Measurements from ENCODE around the gene ZFYVE28.

DNA sequence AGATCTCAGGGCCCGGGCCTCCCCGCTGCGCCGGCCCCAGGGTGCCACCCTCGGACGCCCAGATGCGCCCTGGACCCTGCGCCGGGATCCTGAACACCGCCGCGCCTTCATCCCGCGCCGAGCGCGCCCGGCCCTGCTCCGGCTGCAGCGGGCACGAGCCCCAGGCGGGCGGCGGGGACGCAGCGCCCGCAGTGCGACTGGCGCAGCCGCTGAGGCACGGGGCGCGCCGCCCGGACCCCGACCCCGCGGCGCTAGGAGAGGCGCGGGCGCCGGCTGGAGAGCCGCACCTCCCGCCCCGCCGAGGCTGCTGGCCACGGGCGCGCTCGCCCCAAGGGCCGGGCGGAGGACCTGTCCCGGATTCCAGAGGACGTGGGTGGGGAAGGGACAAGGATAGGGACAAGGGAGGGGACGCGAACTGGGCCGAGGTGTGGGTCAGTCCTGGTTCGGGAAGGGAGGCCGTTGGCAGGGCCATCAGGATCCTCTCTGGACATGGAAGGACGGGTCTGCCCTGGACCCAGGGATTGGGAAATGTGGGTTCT, 1.1 kb downstream of the ZFYVE28 start:
- TF ChIP-seq, protein P1, sequence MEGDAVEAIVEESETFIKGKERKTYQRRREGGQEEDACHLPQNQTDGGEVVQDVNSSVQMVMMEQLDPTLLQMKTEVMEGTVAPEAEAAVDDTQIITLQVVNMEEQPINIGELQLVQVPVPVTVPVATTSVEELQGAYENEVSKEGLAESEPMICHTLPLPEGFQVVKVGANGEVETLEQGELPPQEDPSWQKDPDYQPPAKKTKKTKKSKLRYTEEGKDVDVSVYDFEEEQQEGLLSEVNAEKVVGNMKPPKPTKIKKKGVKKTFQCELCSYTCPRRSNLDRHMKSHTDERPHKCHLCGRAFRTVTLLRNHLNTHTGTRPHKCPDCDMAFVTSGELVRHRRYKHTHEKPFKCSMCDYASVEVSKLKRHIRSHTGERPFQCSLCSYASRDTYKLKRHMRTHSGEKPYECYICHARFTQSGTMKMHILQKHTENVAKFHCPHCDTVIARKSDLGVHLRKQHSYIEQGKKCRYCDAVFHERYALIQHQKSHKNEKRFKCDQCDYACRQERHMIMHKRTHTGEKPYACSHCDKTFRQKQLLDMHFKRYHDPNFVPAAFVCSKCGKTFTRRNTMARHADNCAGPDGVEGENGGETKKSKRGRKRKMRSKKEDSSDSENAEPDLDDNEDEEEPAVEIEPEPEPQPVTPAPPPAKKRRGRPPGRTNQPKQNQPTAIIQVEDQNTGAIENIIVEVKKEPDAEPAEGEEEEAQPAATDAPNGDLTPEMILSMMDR (IDR thresholded peaks at IDR 0.05), result no peak
- TF ChIP-seq POLR2AphosphoS5 (IDR thresholded peaks at IDR 0.05; ENCODE audit: insufficient read depth in 1 of 2, low read depth in 1 of 2), result no peak

All from vagina (tissue), 2 donors.